HEK293T (cell line): ENCODE data around the gene FHOD3.

Source experiments
- ARNT ChIP-seq: fragments of 450-650 bp; IDR thresholded peaks from 2 replicates; pipeline ENCODE4 v1.6.1; 2017; ENCODE audit warnings: mild to moderate bottlenecking
- BHLHE40 ChIP-seq: fragments of 450-650 bp; IDR thresholded peaks from 2 replicates; pipeline ENCODE4 v1.6.1; 2016; ENCODE audit warnings: mild to moderate bottlenecking, moderate library complexity, borderline replicate concordance
- FOXK2 ChIP-seq: fragments of 450-650 bp; IDR thresholded peaks from 2 replicates; pipeline ENCODE4 v1.6.1; 2016; ENCODE audit warnings: mild to moderate bottlenecking
- SP1 ChIP-seq: fragments of 450-650 bp; IDR thresholded peaks from 2 replicates; pipeline ENCODE4 v1.6.1; 2017
- TARDBP ChIP-seq: fragments of 450-650 bp; IDR thresholded peaks from 2 replicates; pipeline ENCODE4 v1.6.1; 2016

- TF ChIP-seq SP1: no peak
- TF ChIP-seq FOXK2: no peak
- TF ChIP-seq ARNT: no peak
- no peak for TF ChIP-seq TARDBP
- no peak for TF ChIP-seq BHLHE40
Measured at GRCh38 chr18:36643061-36643460, 345.5 kb downstream of the FHOD3 start.
